ENCODE measurements around the gene MFAP4.

GRCh38 chr17:19337712-19338023 is 49.3 kb downstream of the MFAP4 start:
- TF ChIP-seq POLR2A (IDR thresholded peaks at IDR 0.05) (no peak), CTCF (IDR thresholded peaks at IDR 0.05) (no peak)
